ENCODE measurements around the gene PALS2. TPM values are rescaled to one million over a fixed set of nuclear protein-coding genes. Genes with fewer than 3 reads are reported as not detected.
A peak's percentile ranks its signal among the peaks of the same experiment; 100 is the strongest.

The PALS2 gene
- total RNA-seq, 1 donor from 2014 or later = 57.0 TPM

DNA sequence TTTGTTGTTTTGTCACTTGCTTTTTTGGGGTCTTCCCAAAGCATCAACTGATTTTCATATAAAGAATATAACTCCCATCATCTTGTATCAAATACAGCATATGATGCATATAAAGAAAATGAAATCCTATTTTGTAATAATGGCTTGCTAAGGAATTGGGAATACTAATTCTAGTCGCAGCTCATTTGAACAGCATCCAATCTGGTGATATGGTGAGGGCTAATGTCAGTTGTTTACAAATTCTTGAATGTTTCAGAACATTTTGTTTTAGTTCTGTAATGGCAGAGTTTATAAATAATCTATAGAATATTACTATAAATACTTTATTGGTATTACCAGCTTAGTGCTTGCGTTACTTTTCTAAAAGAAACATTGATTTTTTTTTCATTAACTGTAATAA lies 8.9 kb downstream of the PALS2 start:
- no peak for DNase-seq (ENCODE audit: low spot score, unreplicated experiment)
- no peaks in the 10 kb centered on the region for H3K36me3 Mint-ChIP-seq (ENCODE audit: insufficient read depth)
- H3K4me1 Mint-ChIP-seq (ENCODE audit: low read depth) = peaks cover 16% of the 10 kb centered on the region
- TF ChIP-seq, protein P1, sequence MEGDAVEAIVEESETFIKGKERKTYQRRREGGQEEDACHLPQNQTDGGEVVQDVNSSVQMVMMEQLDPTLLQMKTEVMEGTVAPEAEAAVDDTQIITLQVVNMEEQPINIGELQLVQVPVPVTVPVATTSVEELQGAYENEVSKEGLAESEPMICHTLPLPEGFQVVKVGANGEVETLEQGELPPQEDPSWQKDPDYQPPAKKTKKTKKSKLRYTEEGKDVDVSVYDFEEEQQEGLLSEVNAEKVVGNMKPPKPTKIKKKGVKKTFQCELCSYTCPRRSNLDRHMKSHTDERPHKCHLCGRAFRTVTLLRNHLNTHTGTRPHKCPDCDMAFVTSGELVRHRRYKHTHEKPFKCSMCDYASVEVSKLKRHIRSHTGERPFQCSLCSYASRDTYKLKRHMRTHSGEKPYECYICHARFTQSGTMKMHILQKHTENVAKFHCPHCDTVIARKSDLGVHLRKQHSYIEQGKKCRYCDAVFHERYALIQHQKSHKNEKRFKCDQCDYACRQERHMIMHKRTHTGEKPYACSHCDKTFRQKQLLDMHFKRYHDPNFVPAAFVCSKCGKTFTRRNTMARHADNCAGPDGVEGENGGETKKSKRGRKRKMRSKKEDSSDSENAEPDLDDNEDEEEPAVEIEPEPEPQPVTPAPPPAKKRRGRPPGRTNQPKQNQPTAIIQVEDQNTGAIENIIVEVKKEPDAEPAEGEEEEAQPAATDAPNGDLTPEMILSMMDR (IDR thresholded peaks at IDR 0.05; ENCODE audit: unreplicated experiment) = no peak
- peaks cover 6% of the 10 kb centered on the region for H3K9me3 Mint-ChIP-seq (ENCODE audit: low read depth)
- H3K4me3 Mint-ChIP-seq (ENCODE audit: low read depth) = no peak overlapping the region
- no peaks in the 10 kb centered on the region for H3K27me3 Mint-ChIP-seq
- no peak overlapping the region for H3K27ac Mint-ChIP-seq

DNA sequence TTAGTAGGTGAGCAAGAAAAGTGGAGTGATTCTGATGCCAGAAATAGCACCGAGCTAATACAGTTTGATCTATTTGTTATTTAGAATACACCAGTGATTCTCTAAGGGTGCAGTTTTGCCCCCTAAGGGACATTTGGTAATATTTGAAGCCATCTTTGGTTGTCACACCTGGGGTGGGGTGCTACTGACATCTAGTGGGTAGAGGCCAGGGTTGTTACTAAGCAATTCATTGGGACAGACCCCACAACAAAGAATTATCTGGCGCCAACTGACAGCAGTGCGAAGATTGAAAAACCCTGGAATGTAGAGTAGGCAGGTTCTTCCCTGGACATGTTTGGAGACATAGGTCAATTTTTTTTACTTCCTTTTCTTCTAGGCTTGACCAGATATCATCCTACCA lies 14.6 kb downstream of the PALS2 start:
- Mint-ChIP-seq H3K27ac (peak overlapping the region; percentile 2), H3K4me1 (ENCODE audit: low read depth) (no peaks in the 10 kb centered on the region), H3K36me3 (ENCODE audit: insufficient read depth) (no peaks in the 10 kb centered on the region), H3K4me3 (ENCODE audit: low read depth) (no peak overlapping the region), H3K27me3 (no peaks in the 10 kb centered on the region), H3K9me3 (ENCODE audit: low read depth) (peaks cover 6% of the 10 kb centered on the region)
- no peak for DNase-seq (ENCODE audit: low spot score, unreplicated experiment)
- TF ChIP-seq, protein P1 (IDR thresholded peaks at IDR 0.05; ENCODE audit: unreplicated experiment) = peak; percentile 60

DNA sequence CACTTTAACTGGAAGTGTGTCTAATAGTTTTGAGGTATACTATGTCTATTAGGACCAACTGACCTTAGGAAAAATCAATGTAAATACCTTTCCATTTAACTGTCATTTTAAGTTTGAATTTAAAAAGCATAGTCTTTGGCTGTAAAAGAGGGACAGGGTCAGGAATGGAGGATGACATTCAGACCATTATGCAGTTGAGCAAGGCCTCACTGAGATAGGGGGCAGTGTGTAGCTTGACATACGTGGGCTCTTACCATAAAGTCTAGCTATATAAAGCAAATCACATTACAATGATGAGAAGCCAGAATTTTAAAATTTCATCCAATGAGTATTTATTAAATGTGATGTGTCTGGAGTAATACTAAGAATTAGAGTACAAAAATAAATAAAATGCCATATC lies 17.9 kb downstream of the PALS2 start:
- DNase-seq (ENCODE audit: low spot score, unreplicated experiment) = no peak
- Mint-ChIP-seq H3K27me3 (no peaks in the 10 kb centered on the region), H3K36me3 (ENCODE audit: insufficient read depth) (no peaks in the 10 kb centered on the region), H3K4me1 (ENCODE audit: low read depth) (no peaks in the 10 kb centered on the region), H3K9me3 (ENCODE audit: low read depth) (no peaks in the 10 kb centered on the region), H3K27ac (no peak overlapping the region), H3K4me3 (ENCODE audit: low read depth) (no peak overlapping the region)
- TF ChIP-seq, protein P1 (IDR thresholded peaks at IDR 0.05; ENCODE audit: unreplicated experiment) = no peak

DNA sequence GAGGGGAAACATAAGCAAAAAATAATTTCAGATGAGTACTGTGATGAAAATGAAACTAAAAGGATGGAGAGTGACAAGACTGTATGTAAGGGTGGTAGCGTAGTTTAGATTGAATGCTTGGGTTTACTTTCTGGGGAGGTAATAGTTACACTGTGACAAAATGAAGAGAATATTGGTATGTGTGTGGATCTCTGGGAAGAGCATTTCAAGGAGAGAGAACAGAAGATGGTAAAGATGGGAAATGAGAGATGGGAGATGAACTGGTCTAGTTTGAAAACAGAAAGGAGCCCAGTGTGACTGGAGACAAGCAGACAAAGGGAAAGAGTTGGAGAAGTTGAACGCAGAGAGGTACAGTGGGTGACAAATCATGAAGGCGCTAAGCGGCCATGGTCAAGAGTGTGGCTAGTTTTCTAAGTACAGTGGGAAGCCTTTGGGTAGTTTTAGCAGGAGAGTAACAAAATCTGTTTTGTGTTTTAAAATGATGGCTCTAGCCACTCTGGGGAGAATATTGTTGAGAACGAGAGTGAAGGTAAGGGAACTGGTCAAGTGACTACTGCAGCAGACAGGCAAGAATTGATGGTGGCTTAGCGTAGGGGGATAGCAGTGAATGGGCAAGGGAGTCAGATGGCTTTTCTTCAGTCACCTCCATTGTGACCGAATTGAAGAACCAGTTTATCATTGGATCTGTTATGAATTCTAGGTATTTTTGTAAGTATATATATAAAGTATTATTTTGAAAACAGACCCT lies 22.6 kb downstream of the PALS2 start:
- no peak overlapping the region for H3K27ac Mint-ChIP-seq
- no peaks in the 10 kb centered on the region for H3K27me3 Mint-ChIP-seq
- no peaks in the 10 kb centered on the region for H3K9me3 Mint-ChIP-seq (ENCODE audit: low read depth)
- TF ChIP-seq, protein P1 (IDR thresholded peaks at IDR 0.05; ENCODE audit: unreplicated experiment) = no peak
- no peaks in the 10 kb centered on the region for H3K4me1 Mint-ChIP-seq (ENCODE audit: low read depth)
- no peak overlapping the region for H3K4me3 Mint-ChIP-seq (ENCODE audit: low read depth)
- H3K36me3 Mint-ChIP-seq (ENCODE audit: insufficient read depth) = peaks cover 2% of the 10 kb centered on the region
- no peak for DNase-seq (ENCODE audit: low spot score, unreplicated experiment)

DNA sequence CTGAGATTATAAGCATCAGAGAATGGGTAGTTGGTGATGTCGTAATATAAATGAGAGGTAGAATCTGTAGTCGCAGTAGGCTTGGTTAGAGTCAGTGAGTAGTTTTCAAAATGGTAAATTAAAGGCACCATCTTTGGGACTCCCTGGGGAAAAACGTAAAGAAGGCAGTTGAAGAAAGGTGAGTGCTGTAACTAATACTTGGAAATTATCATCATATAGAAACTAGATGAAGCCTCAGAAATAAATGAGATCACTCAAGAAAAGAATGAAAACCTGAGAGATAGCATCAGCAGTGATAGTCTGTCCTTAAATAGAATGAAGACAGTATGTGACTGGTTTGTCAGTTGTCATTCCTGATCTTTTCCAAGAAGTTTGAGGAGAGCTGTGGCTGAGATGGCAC lies 23.8 kb downstream of the PALS2 start:
- Mint-ChIP-seq H3K27me3 (no peaks in the 10 kb centered on the region), H3K4me3 (ENCODE audit: low read depth) (no peak overlapping the region)

More for the DNA sequence above, 23.8 kb downstream of the PALS2 start:
- no peaks in the 10 kb centered on the region for H3K4me1 Mint-ChIP-seq (ENCODE audit: low read depth)
- H3K36me3 Mint-ChIP-seq (ENCODE audit: insufficient read depth) = peaks cover 4% of the 10 kb centered on the region
- no peak overlapping the region for H3K27ac Mint-ChIP-seq
- H3K9me3 Mint-ChIP-seq (ENCODE audit: low read depth) = no peaks in the 10 kb centered on the region
- DNase-seq (ENCODE audit: low spot score, unreplicated experiment) = no peak
- TF ChIP-seq, protein P1 (IDR thresholded peaks at IDR 0.05; ENCODE audit: unreplicated experiment) = no peak

Measured in progenitor cell of endocrine pancreas (in vitro differentiated cells).